Astrocyte of the cerebellum (primary cell): ENCODE data around the gene GMPR2.
"Not testable (repeated sequence)": the region's sequence is repeated elsewhere in the genome, so short reads cannot be mapped to it uniquely, and the experiment has no call there.

Experiments
- DNase-seq: peaks from one replicate; pipeline ENCODE4 v3.0.0-alpha.2; 2011; ENCODE audit warnings: low read depth
- H3K4me3 ChIP-seq: 2 replicates; pipeline ENCODE4 v1.5.1; 2011; ENCODE audit warnings: mild to moderate bottlenecking, low read depth, low read length, moderate library complexity
- in situ Hi-C: cut with HindIII; loops from 2 replicates; pipeline ENCODE4 v1.10.0; 2017; ENCODE audit warnings: low sequenced_read_pairs
- TF ChIP-seq, protein P1 (sequence below): IDR thresholded peaks from 2 replicates; pipeline ENCODE4 v1.5.1; 2012; ENCODE audit warnings: low read length, low read depth, moderate library complexity, mild to moderate bottlenecking; ENCODE audit errors: missing control alignments

GMPR2 gene

DNA sequence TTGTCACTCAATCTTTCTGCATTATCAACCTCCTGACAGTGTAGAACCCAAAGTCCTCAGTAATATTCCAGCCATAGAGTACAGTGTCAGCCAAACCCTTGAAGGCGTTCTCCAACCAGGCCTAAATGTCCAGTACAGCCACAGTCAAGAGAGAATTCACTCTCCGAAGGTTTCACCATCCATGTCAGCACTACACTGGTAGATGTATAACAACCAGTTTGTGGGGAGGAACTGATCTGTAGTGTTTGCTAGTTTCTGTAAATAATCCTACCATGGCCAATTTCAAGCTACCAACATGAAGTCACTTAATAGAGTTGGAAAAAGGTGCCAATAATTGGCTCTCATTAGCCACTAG is 16.4 kb upstream of the GMPR2 start:
- no peak for DNase-seq
- H3K4me3 ChIP-seq: peak overlapping the region; percentile 88
- TF ChIP-seq, protein P1, sequence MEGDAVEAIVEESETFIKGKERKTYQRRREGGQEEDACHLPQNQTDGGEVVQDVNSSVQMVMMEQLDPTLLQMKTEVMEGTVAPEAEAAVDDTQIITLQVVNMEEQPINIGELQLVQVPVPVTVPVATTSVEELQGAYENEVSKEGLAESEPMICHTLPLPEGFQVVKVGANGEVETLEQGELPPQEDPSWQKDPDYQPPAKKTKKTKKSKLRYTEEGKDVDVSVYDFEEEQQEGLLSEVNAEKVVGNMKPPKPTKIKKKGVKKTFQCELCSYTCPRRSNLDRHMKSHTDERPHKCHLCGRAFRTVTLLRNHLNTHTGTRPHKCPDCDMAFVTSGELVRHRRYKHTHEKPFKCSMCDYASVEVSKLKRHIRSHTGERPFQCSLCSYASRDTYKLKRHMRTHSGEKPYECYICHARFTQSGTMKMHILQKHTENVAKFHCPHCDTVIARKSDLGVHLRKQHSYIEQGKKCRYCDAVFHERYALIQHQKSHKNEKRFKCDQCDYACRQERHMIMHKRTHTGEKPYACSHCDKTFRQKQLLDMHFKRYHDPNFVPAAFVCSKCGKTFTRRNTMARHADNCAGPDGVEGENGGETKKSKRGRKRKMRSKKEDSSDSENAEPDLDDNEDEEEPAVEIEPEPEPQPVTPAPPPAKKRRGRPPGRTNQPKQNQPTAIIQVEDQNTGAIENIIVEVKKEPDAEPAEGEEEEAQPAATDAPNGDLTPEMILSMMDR: no peak
- in situ Hi-C loops: no loop called here

DNA sequence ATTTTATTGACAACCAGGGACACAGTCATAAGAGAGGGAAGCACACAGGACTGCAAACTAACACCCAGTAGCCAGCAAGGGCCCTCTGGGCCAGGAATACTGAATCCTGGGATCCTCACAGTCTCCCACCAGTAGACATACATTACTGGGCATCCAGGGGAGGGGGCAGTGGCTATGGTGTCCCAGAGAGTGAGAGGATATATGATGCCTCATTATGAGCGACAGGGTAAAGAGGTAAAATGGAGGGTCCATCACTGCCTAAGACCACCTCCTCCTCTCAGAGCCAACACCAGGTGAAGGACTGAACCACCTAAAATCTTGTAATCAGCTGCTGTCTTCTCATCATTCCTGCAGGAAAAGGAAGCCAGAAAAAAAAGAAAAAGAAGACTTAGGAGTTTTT is 15.9 kb upstream of the GMPR2 start:
- H3K4me3 ChIP-seq, in situ Hi-C loops, DNase-seq: not testable (repeated sequence)

DNA sequence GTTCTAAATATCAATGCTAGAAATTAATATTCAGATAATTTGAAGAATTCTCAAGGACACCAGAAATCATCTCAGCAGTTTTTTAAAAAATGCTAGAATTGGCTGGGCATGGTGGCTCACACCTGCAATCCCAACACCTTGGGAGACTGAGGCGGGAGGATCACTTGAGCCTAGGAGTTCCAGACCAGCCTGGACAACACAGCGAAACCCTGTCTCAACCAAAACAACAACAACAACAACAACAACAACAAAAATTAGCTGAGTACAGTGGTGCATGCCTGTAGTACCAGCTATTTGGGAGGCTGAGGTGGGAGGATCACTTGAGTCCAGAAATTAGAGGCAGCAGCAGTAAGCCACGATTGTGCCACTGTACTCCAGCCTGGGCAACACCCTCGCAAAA is 13.6 kb upstream of the GMPR2 start:
- TF ChIP-seq, protein P1: no peak
- in situ Hi-C loops: no loop called here
- no peak overlapping the region for H3K4me3 ChIP-seq
- DNase-seq: no peak

DNA sequence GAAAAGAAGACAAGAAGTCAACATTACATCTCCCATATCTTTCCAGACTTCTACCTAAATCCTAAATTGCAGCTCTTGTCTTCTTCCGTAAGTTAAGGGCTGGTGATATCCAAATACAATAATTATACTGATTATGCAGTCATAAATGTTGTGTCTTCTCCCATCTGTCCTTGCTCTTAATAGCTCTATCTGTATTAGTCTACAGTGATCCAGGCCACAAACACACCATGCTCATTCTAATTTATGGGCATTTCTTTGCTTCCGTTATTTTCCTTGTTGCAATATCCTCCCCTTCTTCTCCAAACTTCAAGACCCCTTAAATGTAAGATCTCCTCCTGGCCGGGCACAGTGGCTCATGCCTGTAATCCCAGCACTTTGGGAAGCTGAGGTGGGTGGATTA is 13.2 kb upstream of the GMPR2 start:
- in situ Hi-C loops: no loop called here
- H3K4me3 ChIP-seq: no peak overlapping the region
- DNase-seq: no peak
- TF ChIP-seq, protein P1: no peak

DNA sequence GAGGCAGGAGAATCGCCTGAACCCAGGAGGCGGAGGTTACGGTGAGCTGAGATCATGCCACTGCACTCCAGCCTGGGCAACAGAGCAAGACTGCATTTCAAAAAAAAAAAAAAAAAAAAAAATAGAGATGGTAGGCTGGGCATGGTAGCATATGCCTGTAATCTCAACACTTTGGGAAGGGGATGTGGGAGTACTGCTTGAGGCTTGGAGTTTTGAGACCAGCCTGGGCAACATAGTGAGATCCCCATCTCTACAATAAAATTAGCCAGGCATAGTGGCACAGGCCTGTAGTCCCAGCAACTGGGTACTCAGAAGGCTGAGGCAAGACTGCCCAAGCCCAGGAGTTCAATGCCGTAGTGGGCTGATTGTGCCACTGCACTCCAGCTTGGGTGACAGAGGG is 9.7 kb upstream of the GMPR2 start:
- in situ Hi-C loops, H3K4me3 ChIP-seq, DNase-seq: not testable (repeated sequence)

DNA sequence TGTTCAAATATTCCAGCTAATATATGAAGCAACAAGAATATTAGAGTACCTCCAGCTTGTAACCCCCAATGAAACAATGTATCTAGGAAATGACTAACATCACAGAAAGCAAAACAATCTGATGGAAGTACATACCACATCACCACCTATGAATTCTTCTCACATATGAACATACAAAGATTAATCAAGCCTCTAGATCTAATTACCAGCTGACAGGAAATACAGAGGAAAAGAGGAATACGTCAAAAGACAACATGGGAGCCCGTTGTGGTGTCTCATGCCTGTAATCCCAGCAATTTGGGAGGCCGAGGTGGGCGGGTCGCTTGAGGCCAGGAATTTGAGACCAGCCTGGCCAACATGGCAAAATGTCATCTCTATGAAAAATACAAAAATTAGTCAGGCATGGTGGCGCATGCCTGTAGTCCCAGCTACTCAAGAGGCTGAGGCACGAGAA is 8.1 kb upstream of the GMPR2 start:
- peak; percentile 66 for DNase-seq
- in situ Hi-C loops: no loop called here
- H3K4me3 ChIP-seq: no peak overlapping the region
- TF ChIP-seq, protein P1: no peak

DNA sequence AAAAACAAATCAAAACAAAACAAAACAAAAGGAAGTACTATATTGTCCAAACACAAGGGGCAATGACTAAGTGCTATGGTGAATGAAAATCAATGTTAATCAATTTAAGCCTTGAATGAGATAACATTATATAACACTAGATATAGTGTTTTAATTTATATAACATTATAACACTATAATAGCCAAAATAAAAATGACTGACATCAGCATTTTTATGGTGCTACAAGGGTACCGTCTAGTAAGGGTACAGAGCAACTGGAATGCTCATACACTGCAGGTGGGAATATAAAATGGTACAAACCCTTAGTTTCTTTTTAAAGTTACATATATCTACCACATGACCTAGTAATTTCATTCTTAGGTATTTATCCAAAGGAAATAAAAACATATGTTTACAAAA is 6.3 kb upstream of the GMPR2 start:
- H3K4me3 ChIP-seq: no peak overlapping the region
- TF ChIP-seq, protein P1: no peak
- in situ Hi-C loops: no loop called here
- DNase-seq: no peak

DNA sequence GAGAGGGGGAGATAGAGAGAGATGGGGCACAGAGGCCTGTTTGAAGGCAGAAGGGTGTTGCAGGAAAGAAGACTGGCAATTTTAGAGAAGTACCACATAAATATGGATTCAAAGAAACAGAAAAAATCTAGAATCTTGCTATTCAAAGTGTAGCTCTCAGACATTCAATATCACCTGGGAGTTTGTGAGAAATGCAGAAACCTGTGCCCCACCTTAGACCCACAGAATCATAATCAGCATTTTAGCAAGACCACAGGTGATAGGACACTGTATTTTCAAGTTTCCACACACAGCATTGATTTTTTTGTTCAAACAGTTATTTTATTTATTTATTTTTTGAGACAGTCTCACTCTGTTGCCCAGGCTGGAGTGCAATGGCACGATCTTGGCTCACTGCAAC is 3.8 kb upstream of the GMPR2 start:
- in situ Hi-C loops: no loop called here
- DNase-seq: no peak
- TF ChIP-seq, protein P1: no peak
- H3K4me3 ChIP-seq: no peak overlapping the region
